WERI-Rb-1 (cell line): ENCODE data around the gene GBX1.

Source experiments
- DNase-seq: peaks from one replicate; pipeline ENCODE4 v3.0.0-alpha.2; 2020
- H3K27ac ChIP-seq: fragments of 250-450 bp; sonication (Bioruptor Pico); 2 replicates; pipeline ENCODE4 v1.5.1; 2020; ENCODE audit warnings: mild to moderate bottlenecking, moderate library complexity
- H3K27me3 ChIP-seq: fragments of 250-450 bp; sonication (Bioruptor Pico); 2 replicates; pipeline ENCODE4 v1.5.1; 2021; ENCODE audit warnings: mild to moderate bottlenecking, low read depth, moderate library complexity; ENCODE audit not compliant: insufficient read depth, severe bottlenecking
- H3K36me3 ChIP-seq: fragments of 250-450 bp; sonication (Bioruptor Pico); 2 replicates; pipeline ENCODE4 v1.5.1; 2020; ENCODE audit warnings: mild to moderate bottlenecking, moderate library complexity
- H3K4me3 ChIP-seq: 2 replicates; pipeline ENCODE4 v1.5.1; 2011; ENCODE audit warnings: low read depth, mild to moderate bottlenecking, control low read depth, low read length
- H3K9me3 ChIP-seq: fragments of 250-450 bp; sonication (Bioruptor Pico); 2 replicates; pipeline ENCODE4 v1.5.1; 2021; ENCODE audit warnings: mild to moderate bottlenecking, moderate library complexity; ENCODE audit not compliant: severe bottlenecking
- CTCF ChIP-seq: IDR thresholded peaks from 2 replicates; pipeline ENCODE4 v1.5.1; 2011; ENCODE audit warnings: low read depth, mild to moderate bottlenecking, control low read depth, inconsistent platforms, low read length

GBX1 gene

GRCh38 chr7:151103973-151104372, 63.5 kb downstream of the GBX1 start:
- no peaks in the 10 kb centered on the region for H3K9me3 ChIP-seq
- no peak overlapping the region for H3K27ac ChIP-seq
- no peak for TF ChIP-seq CTCF
- DNase-seq: no peak
- H3K27me3 ChIP-seq: no peaks in the 10 kb centered on the region
- H3K4me3 ChIP-seq: no peak overlapping the region
- peaks cover 25% of the 10 kb centered on the region for H3K36me3 ChIP-seq

DNA sequence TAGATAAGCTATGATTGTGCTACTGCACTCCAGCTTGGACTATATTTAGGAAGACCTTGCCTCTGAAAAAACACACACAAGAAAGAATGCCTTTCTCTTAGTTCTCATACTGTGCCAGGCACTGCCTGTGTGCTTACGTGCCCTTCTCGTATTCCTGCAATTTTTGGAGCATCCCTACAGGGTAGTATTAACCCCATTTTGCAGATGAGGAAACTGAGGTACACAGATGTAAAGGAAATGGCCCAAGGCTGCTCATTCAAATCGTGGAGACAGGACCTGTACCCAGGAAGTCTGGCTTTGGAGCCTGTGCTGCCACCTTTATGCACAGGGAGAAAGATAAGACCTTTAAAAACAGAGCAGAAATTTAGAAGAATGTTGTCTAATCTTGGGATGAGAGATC, 64.5 kb downstream of the GBX1 start:
- no peak for DNase-seq
- peaks cover 29% of the 10 kb centered on the region for H3K36me3 ChIP-seq

DNA sequence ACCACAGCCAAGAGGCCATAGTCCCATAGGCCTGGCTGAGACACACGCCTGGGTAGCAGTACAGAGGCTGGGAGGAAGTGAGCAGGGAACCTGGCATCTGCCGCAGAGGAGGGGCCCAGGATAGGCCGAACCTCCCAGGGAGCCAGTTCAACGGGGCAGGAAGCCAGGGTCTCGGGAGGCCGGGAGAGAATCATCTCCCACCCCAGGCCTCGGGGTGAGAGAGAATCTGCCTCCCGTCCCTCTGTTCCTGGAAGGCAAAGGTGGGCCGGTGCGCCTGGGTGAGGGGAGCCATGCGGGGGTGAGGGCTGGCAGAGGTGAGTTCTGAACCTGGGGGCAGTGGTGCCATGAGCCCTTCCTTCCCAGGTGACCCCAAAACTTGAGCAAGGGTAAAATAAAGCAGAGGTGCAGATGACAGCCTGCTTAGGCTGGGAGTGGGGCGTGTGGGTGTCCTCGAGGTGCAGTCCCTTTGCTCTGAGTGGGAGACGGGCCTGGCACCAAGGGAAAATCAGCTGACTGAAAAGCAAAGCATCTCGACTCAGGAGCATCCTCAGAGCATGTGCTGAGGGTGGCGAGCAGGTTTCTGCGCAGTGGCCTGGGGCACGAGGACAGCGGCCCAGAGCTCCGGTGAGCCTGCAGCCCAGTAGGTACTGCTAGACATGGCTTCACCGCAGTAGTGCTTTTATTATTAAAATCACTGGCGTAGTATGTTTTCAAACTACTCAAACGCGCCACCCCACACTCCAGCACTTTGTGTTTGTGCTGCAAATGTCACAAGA, 65.7 kb downstream of the GBX1 start:
- no peak for DNase-seq
- H3K27me3 ChIP-seq: no peaks in the 10 kb centered on the region
- H3K36me3 ChIP-seq: peaks cover 35% of the 10 kb centered on the region
- no peak overlapping the region for H3K4me3 ChIP-seq
- no peak overlapping the region for H3K27ac ChIP-seq
- TF ChIP-seq CTCF: no peak
- H3K9me3 ChIP-seq: no peaks in the 10 kb centered on the region

More for the DNA sequence above, 64.5 kb downstream of the GBX1 start:
- H3K27ac ChIP-seq: no peak overlapping the region
- H3K9me3 ChIP-seq: no peaks in the 10 kb centered on the region
- no peak for TF ChIP-seq CTCF
- no peaks in the 10 kb centered on the region for H3K27me3 ChIP-seq
- no peak overlapping the region for H3K4me3 ChIP-seq

DNA sequence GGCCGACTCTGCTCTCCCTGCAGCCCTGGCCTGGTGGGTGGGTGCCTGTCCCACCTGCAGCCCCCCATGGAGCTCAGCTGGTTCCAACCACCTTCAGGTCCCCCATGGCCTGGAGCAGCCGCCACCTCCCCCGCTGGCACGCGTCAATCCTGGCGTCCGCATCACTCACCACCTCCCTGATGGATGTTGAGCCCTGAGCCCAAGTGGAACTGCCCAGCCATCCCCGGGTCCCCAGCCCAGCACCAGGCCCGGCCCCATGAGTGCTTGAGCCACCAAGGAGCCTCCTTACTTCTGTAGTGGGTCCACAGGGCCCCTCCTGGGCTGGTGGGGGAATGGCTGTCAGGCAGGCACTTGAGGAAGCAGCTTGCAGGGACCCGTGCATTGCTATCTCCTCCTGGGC, 66.6 kb downstream of the GBX1 start:
- Histone ChIP-seq H3K27me3 (no peaks in the 10 kb centered on the region), H3K9me3 (no peaks in the 10 kb centered on the region), H3K36me3 (peaks cover 39% of the 10 kb centered on the region), H3K27ac (no peak overlapping the region), H3K4me3 (no peak overlapping the region)
- no peak for DNase-seq
- TF ChIP-seq CTCF: no peak

GRCh38 chr7:151099486-151100211, 67.8 kb downstream of the GBX1 start:
- Histone ChIP-seq H3K36me3 (peaks cover 36% of the 10 kb centered on the region), H3K9me3 (no peaks in the 10 kb centered on the region), H3K27ac (no peak overlapping the region), H3K4me3 (no peak overlapping the region), H3K27me3 (no peaks in the 10 kb centered on the region)
- no peak for TF ChIP-seq CTCF
- DNase-seq: no peak
